T-helper 17 cell (primary cell): Measurements from ENCODE around the gene NDUFAF2. TPM values are rescaled to one million over a fixed set of nuclear protein-coding genes. Genes with fewer than 3 reads are reported as not detected.
"Not testable (repeated sequence)": the region's sequence is repeated elsewhere in the genome, so short reads cannot be mapped to it uniquely, and the experiment has no call there.

Experiments used
- ATAC-seq: fragments of 150-1000 bp; cut with Tn5 transposase; 2 replicates; pipeline ENCODE4 v1.10.0; 2021; ENCODE audit warnings: mild to moderate bottlenecking, moderate library complexity
- DNase-seq, 3 donors: peaks; one replicate each; pipeline versions ENCODE4 v3.0.0 to v3.0.0-alpha.2; 2020 to 2021
- H3K9me3 ChIP-seq: one replicate; pipeline ENCODE4 v1.7.0; 2013; ENCODE audit warnings: low read length, mild to moderate bottlenecking; ENCODE audit not compliant: control insufficient read depth, poor library complexity, severe bottlenecking
- H3K27ac Mint-ChIP-seq: one replicate; pipeline ENCODE4 v1.8.0; 2022; ENCODE audit warnings: mild to moderate bottlenecking, moderate library complexity, mixed read lengths
- H3K27me3 Mint-ChIP-seq: one replicate; pipeline ENCODE4 v1.8.0; 2022; ENCODE audit warnings: mixed read lengths
- H3K36me3 Mint-ChIP-seq: one replicate; pipeline ENCODE4 v1.8.0; 2022; ENCODE audit warnings: low read depth, mixed read lengths
- H3K4me1 Mint-ChIP-seq: one replicate; pipeline ENCODE4 v1.8.0; 2022; ENCODE audit warnings: mild to moderate bottlenecking, mixed read lengths
- H3K4me3 Mint-ChIP-seq: one replicate; pipeline ENCODE4 v1.8.0; 2022; ENCODE audit warnings: mild to moderate bottlenecking, moderate library complexity, mixed read lengths
- total RNA-seq, 4 donors: library from RNA in 2 of 4; stranded (reverse) in 2 of 4; gene quantifications; one replicate each; pipeline ENCODE4 v1.2.3 and lab custom pipeline; 2022 to 2026

The NDUFAF2 gene
- total RNA-seq, 2 donors from 2014 or later, result 10.5 to 14.5 TPM

DNA sequence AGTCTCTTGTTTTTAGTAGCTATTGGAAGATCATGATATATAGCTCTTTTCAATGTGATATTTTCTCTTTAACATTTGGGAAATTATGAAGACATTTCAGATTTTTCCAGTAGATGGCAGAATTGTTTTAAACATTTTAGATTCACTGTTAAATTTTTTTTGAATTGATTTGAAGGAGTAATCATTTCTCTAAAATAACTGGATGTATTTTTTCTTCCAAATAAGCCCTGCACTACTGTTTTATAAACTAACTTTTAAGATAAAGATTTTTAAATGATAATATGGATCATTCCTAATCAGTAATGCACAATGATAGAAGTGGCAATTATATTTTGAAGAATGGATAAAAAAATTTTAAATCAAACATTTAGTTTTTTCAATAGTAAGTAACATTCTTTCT lies 14.2 kb downstream of the NDUFAF2 start:
- H3K27ac Mint-ChIP-seq, result no peak overlapping the region
- DNase-seq (no peak), ATAC-seq (no peak)
- no peaks in the 10 kb centered on the region for H3K9me3 ChIP-seq
- H3K4me3 Mint-ChIP-seq, result no peak overlapping the region
- peaks cover 2% of the 10 kb centered on the region for H3K36me3 Mint-ChIP-seq
- H3K4me1 Mint-ChIP-seq, result peaks cover 9% of the 10 kb centered on the region
- H3K27me3 Mint-ChIP-seq, result no peaks in the 10 kb centered on the region

DNA sequence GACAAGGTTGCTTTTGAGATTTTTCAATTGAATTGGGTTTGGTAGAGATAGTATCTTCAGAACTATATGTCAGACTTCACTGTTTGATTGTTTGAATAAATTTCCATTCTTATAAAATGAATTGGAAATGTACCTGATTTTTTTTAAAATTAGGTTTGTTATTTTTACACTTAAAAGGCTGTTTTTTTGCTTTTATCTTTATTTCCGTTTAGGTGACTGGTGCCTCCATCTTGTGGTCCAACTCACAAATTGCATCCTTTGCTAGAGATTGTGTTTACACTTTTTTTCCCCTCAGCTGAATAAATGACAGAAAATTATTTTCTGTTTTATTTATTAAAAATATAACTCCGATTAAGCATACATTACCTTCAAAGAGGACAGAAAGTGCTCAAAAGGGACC lies 15.6 kb downstream of the NDUFAF2 start:
- DNase-seq, result no peak
- H3K27ac Mint-ChIP-seq, result no peak overlapping the region
- H3K4me3 Mint-ChIP-seq, result no peak overlapping the region
- H3K27me3 Mint-ChIP-seq, result no peaks in the 10 kb centered on the region
- peak; percentile 40 for ATAC-seq
- H3K4me1 Mint-ChIP-seq, result peaks cover 14% of the 10 kb centered on the region
- H3K36me3 Mint-ChIP-seq, result peaks cover 7% of the 10 kb centered on the region
- H3K9me3 ChIP-seq, result no peaks in the 10 kb centered on the region

DNA sequence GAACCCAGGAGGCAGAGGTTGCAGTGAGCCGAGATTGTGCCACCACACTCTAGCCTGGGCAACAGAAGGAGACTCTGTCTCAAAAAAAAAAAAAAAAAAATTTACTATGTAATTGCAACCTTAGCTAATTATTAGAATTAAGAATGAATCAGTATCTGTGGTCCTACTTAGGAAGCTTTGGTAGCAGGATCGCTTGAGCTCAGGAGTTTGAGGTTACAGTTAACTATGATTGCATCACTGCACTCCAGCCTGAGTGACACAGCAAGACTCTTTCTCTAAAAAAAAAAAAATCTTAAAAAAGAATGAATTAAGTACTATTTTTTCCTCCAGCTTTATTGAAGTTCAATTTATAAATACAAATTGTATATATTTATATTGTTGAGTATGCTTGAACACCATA lies 16.7 kb downstream of the NDUFAF2 start:
- Mint-ChIP-seq H3K4me3 (no peak overlapping the region), H3K36me3 (peaks cover 7% of the 10 kb centered on the region), H3K4me1 (peaks cover 13% of the 10 kb centered on the region), H3K27me3 (no peaks in the 10 kb centered on the region), H3K27ac (no peak overlapping the region)
- DNase-seq (no peak), ATAC-seq (no peak)
- no peaks in the 10 kb centered on the region for H3K9me3 ChIP-seq

DNA sequence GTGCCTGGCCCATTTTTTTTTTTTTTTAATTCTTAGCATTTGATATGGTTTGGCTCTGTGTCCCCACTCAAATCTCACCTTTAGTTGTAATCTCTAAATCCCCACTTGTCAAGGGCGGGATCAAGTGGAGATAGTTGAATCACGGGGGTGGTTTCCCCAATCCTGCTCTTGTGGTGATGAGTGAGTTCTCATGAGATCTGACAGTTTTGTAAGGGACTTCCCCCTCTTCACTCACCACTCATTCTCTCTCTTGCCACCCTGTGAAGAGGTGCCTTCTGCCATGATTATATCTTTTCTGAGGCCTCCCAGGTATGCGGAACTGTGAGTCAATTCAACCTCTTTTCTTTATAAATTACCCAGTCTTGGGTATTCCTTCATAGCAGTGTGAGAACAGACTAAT lies 27.2 kb downstream of the NDUFAF2 start:
- H3K36me3 Mint-ChIP-seq, result peaks cover under 1% of the 10 kb centered on the region
- no peak for DNase-seq
- H3K27ac Mint-ChIP-seq, result no peak overlapping the region
- H3K4me1 Mint-ChIP-seq, result no peaks in the 10 kb centered on the region
- no peak overlapping the region for H3K4me3 Mint-ChIP-seq
- H3K27me3 Mint-ChIP-seq, result no peaks in the 10 kb centered on the region
- peak; percentile 59 for ATAC-seq
- H3K9me3 ChIP-seq, result peaks cover 3% of the 10 kb centered on the region

DNA sequence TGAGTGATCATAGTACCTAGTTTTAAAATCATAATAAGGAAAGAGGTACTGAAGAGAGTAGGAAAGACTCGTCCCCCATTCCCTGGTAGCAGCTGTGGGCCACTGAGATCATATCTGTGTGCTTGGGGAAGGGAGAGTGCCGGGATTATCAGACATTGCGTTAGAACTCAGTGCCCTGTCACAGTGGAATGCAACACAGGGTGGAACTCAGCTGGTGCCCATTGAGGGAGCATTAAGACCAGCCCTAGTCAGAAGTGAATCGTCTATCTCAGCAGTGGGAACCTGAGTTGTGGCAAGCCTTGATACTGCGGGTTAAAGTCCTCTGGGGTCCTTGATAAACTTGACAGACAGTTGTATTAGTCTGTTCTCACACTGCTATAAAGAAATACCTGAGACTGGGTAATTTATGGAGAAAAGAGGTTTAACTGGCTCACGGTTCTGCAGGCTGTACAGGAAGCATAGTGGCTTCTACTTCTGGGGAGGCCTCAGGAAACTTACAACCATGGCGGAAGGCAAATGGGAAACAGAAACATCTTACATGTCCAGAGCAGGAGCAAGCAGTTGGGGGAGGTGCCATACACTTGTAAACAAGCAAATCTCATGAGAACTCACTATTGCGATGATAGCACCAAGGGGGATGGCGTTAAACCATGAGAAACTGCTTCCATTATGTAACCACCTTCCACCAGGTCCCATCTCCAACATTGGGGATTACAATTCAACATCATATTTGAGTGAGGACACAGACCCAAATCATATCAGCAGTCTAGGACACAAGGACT lies 33.1 kb downstream of the NDUFAF2 start:
- Mint-ChIP-seq H3K4me3 (no peak overlapping the region), H3K27me3 (no peaks in the 10 kb centered on the region), H3K4me1 (no peaks in the 10 kb centered on the region), H3K27ac (no peak overlapping the region), H3K36me3 (peaks cover 6% of the 10 kb centered on the region)
- ATAC-seq (no peak), DNase-seq (no peak)
- H3K9me3 ChIP-seq, result no peaks in the 10 kb centered on the region

DNA sequence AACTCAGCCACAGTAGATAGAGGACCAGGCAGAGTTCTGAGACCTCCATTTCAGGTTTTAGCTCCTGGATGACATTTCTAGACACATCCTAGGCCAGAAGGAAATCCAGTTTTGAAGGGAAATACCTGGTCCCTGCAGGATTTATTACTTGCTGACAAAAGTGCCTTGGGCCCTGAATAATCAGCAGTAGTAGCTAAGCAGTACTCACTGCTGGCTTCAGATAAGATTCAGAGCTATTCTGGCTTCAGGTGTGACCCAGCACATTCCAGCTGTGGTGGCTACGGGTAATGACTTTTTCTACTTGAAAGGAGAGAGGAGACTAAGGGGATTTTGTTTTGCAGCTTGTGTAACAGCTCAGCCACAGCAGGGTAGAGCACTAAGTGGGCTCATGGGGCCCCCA lies 34.0 kb downstream of the NDUFAF2 start:
- Mint-ChIP-seq H3K4me3 (no peak overlapping the region), H3K27ac (no peak overlapping the region), H3K36me3 (peaks cover 6% of the 10 kb centered on the region), H3K27me3 (no peaks in the 10 kb centered on the region), H3K4me1 (no peaks in the 10 kb centered on the region)
- H3K9me3 ChIP-seq, result no peaks in the 10 kb centered on the region
- no peak for DNase-seq
- ATAC-seq, result no peak

DNA sequence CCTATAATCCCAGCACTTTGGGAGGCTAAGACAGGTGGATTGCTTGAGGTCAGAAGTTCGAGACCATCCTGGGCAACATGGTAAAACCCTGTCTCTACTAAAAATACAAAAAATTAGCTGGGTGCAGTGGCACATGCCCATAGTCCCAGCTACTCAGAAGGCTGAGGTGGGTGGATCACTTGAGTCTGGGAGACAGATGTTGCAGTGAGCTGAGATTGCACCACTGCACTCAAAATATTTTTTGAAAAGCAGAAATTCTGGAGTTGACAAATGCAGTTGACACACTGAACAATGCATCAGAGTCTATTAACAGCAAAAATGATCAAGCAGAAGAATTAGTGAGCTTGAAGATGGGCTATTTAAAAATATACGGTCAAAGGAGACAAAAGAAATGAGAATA lies 35.5 kb downstream of the NDUFAF2 start:
- DNase-seq (no peak), ATAC-seq (no peak)
- H3K36me3 Mint-ChIP-seq, result peaks cover 6% of the 10 kb centered on the region
- no peaks in the 10 kb centered on the region for H3K27me3 Mint-ChIP-seq
- H3K27ac Mint-ChIP-seq, result no peak overlapping the region
- no peaks in the 10 kb centered on the region for H3K9me3 ChIP-seq
- no peak overlapping the region for H3K4me3 Mint-ChIP-seq
- H3K4me1 Mint-ChIP-seq, result no peaks in the 10 kb centered on the region

DNA sequence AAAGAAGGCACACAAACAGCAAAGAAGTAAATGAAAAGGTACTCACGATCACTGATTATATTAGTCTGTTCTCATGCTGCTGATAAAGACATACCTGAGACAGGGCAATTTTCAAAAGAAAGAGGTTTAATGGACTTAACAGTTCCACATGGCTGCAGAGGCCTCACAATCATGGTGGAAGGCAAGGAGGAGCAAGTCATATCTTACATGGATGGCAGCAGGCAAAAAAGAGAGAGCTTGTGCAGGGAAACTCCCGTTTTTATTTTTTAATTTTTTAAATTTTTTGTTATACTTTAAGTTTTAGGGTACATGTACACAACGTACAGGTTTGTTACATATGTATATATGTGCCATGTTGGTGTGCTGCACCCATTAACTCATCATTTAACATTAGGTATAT lies 37.1 kb downstream of the NDUFAF2 start:
- H3K27me3 Mint-ChIP-seq, H3K4me1 Mint-ChIP-seq, H3K27ac Mint-ChIP-seq, DNase-seq, ATAC-seq, H3K9me3 ChIP-seq, H3K36me3 Mint-ChIP-seq, H3K4me3 Mint-ChIP-seq: not testable (repeated sequence)

DNA sequence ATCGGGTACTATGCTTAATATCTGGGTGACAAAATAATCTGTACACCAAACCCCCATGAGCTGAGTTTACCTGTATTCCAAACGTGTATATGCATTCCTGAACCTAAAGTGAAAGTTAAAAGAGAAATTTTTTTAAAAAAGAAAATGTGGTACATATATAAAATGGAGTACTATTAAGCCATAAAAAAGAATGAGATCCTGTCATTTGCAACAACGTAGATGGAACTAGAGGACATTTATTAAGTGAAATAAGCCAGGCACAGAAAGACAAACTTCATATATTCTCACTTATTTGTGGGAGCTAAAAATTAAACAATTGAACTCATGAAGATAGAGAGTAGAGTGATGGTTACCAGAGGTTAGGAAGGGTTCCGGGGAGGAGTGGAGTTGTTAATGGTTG lies 44.8 kb downstream of the NDUFAF2 start:
- ATAC-seq (no peak), DNase-seq (no peak)
- no peak overlapping the region for H3K4me3 Mint-ChIP-seq
- H3K27ac Mint-ChIP-seq, result no peak overlapping the region
- H3K4me1 Mint-ChIP-seq, result no peaks in the 10 kb centered on the region
- peaks cover 5% of the 10 kb centered on the region for H3K9me3 ChIP-seq
- no peaks in the 10 kb centered on the region for H3K36me3 Mint-ChIP-seq
- no peaks in the 10 kb centered on the region for H3K27me3 Mint-ChIP-seq

DNA sequence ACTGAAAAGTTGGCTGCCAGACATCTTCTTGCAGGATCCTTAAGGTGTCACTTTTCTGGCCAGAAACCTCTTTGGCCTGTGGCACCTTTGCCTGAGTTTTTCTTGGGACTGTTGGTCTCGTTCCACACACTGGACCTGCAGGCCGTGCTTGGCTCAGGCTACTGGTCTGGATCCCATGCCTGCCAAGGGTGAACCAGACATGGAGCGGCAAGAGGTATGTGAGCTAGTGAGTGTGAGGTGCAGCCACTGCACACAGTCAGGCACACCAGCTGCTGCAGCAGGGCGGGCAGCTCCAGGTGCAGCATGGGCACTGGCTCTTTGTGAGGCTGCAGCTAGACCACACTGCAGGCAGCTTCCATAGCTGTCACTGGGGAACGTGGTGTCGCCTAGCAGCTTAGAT lies 47.9 kb downstream of the NDUFAF2 start:
- DNase-seq (no peak), ATAC-seq (no peak)
- Mint-ChIP-seq H3K36me3 (no peaks in the 10 kb centered on the region), H3K4me1 (no peaks in the 10 kb centered on the region), H3K27ac (no peak overlapping the region), H3K27me3 (no peaks in the 10 kb centered on the region), H3K4me3 (no peak overlapping the region)
- peaks cover 5% of the 10 kb centered on the region for H3K9me3 ChIP-seq

DNA sequence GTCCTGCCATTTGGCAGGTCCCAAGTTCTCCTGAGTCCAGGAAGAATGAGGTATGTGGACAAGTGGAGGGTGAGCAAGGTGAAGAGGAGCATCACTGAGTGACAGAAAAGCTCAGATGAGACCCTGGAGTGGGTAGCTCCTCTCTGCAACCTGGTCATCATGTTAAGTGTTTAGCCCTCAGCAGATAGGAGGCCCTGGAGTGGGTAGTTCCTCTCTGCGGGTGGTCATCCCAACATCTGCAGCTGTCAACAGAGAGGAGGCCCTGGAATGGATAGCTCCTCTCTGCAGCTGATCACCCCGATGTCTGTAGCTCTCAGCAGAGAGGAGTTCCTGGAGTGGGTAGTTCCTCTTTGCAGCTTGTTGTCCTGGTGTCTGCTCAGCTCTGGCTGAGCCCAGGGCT lies 48.4 kb downstream of the NDUFAF2 start:
- H3K9me3 ChIP-seq, result peaks cover 5% of the 10 kb centered on the region
- no peak for DNase-seq
- no peak for ATAC-seq
- no peaks in the 10 kb centered on the region for H3K4me1 Mint-ChIP-seq
- H3K36me3 Mint-ChIP-seq, result no peaks in the 10 kb centered on the region
- H3K27ac Mint-ChIP-seq, result no peak overlapping the region
- no peaks in the 10 kb centered on the region for H3K27me3 Mint-ChIP-seq
- H3K4me3 Mint-ChIP-seq, result no peak overlapping the region

DNA sequence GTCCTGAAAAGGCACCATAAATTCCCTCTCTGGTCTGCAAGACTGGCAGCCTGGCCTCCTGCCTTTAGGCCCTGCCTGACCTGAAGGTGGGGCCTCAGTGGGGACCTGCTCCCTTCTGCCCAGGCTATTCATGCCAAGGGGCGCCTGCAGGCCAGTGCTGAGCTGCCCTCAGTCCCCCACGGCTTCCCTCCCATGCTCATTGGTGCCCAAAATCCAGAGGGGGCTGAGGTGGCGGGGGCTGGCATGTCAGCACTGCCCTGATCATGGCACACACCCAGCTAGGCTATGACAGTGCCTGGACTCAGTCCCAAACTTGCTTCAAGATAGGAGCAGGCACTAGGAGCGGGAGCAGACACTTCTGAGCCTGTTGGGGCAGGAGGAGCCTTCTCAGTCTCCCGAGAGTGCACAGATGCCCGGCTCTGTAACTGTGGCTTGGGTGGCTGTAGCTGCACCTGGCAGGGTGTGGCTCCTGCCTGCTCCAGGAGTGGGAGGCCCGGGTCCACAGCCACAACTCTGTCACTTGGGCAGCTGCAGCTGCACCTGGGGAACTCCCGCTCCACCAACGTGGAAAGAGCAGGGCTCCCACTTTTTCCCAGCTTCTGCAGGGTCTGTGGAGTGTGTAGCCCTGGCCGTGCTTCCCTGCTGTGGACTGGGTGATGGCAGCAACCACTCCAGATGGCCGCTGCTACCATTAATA lies 49.0 kb downstream of the NDUFAF2 start:
- H3K36me3 Mint-ChIP-seq, result no peaks in the 10 kb centered on the region
- H3K27me3 Mint-ChIP-seq, result no peaks in the 10 kb centered on the region
- DNase-seq (no peak), ATAC-seq (no peak)
- no peak overlapping the region for H3K4me3 Mint-ChIP-seq
- no peak overlapping the region for H3K27ac Mint-ChIP-seq
- H3K9me3 ChIP-seq, result peaks cover 5% of the 10 kb centered on the region
- no peaks in the 10 kb centered on the region for H3K4me1 Mint-ChIP-seq

DNA sequence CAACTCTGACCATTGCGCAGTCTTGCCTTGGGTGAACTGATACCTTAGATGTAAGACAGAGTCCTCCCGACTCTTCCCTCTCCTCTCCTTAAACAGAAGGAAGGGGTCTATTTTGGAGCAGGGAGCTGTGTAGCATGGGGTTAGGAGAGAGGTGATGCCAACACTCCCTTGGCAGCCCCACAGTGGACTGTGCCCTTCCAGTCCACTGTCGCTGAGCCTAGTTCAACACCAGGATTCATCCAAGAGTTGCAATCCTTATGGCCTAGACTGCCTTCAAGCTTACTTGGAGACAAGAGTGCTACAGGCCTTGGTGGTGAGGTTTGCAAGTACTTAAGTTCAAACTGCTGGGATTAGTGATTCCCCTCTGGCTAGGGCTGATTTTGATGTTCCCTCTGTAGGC lies 51.4 kb downstream of the NDUFAF2 start:
- ATAC-seq, result no peak
- Mint-ChIP-seq H3K27ac (no peak overlapping the region), H3K4me1 (no peaks in the 10 kb centered on the region), H3K4me3 (no peak overlapping the region), H3K27me3 (no peaks in the 10 kb centered on the region), H3K36me3 (no peaks in the 10 kb centered on the region)
- DNase-seq, result no peak
- H3K9me3 ChIP-seq, result peaks cover 3% of the 10 kb centered on the region

DNA sequence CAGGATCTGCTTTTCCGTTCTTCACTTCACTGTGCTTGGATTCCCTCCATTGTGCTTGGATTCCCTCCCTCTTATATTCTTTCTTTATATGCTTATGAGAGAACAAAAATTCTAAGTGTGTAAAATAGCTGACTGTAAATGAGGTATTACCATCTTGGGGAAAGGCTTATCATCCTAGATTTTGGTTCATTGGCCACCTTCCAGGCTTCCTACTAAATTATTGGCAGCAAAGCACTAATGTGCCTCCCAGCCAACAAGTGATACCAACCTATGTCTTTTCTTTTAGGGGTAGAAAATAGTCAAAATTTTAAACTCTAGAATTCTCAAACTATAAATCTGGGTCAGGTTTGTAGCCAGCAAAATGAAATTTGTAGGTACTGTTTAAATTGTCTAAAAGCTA lies 52.7 kb downstream of the NDUFAF2 start:
- Mint-ChIP-seq H3K36me3 (no peaks in the 10 kb centered on the region), H3K4me1 (peaks cover 2% of the 10 kb centered on the region)

More for the DNA sequence above, 52.7 kb downstream of the NDUFAF2 start:
- H3K9me3 ChIP-seq, result peaks cover 1% of the 10 kb centered on the region
- DNase-seq (no peak), ATAC-seq (no peak)
- H3K4me3 Mint-ChIP-seq, result no peak overlapping the region
- no peaks in the 10 kb centered on the region for H3K27me3 Mint-ChIP-seq
- H3K27ac Mint-ChIP-seq, result no peak overlapping the region
